GM19468 (cell line): ENCODE measurements around the gene HSPA9.

Experiments used
- ATAC-seq: cut with Tn5 transposase; IDR thresholded peaks from one replicate; pipeline ENCODE4 v1.9.1; 2021; ENCODE audit warnings: mild to moderate bottlenecking, moderate library complexity, moderate number of reproducible peaks; ENCODE audit not compliant: unreplicated experiment; ENCODE audit errors: extremely low read depth

The HSPA9 gene

GRCh38 chr5:138565100-138565821 lies 9.9 kb downstream of the HSPA9 start:
- no peak for ATAC-seq

- no peak for ATAC-seq
Observed at GRCh38 chr5:138564242-138564641, 11.0 kb downstream of the HSPA9 start.

- no peak for ATAC-seq
Observed at GRCh38 chr5:138563340-138564118, 11.7 kb downstream of the HSPA9 start.

GRCh38 chr5:138560971-138561370 lies 14.2 kb downstream of the HSPA9 start:
- ATAC-seq, result no peak

GRCh38 chr5:138559937-138560336 lies 15.3 kb downstream of the HSPA9 start:
- no peak for ATAC-seq

- no peak for ATAC-seq
Observed at GRCh38 chr5:138557677-138558076, 17.5 kb downstream of the HSPA9 start.

GRCh38 chr5:138554143-138554542 lies 21.1 kb downstream of the HSPA9 start:
- ATAC-seq, result no peak

GRCh38 chr5:138553437-138554095 lies 21.6 kb downstream of the HSPA9 start:
- no peak for ATAC-seq

- ATAC-seq, result no peak
Observed at GRCh38 chr5:138552657-138553056, 22.5 kb downstream of the HSPA9 start.

GRCh38 chr5:138549414-138549813 lies 25.8 kb downstream of the HSPA9 start:
- no peak for ATAC-seq

- ATAC-seq, result no peak
Observed at GRCh38 chr5:138545919-138546562, 29.2 kb downstream of the HSPA9 start.

GRCh38 chr5:138544181-138545134 lies 30.7 kb downstream of the HSPA9 start:
- no peak for ATAC-seq

- peak; percentile 23 for ATAC-seq
Observed at GRCh38 chr5:138543730-138544104, 31.5 kb downstream of the HSPA9 start.

- ATAC-seq, result peak; percentile 81
Observed at GRCh38 chr5:138542956-138543729, 32.1 kb downstream of the HSPA9 start, which contains the start of gene ETF1. Gene ETF1, minus strand, starts transcription at chr5:138543236. Its CDS starts 318 bp downstream, at chr5:138542918.

- ATAC-seq, result no peak
Observed at GRCh38 chr5:138542180-138542955, 32.8 kb downstream of the HSPA9 start.

- ATAC-seq, result no peak
Observed at GRCh38 chr5:138541511-138542179, 33.6 kb downstream of the HSPA9 start.

GRCh38 chr5:138539791-138540190 lies 35.4 kb downstream of the HSPA9 start:
- ATAC-seq, result no peak
